SK-N-SH treated with all-trans-retinoic acid at 6 μM for 48 hours (cell line): ENCODE results near the gene KRTAP12-3.

Experiments used
- ISL1 ChIP-seq: fragments of 250-450 bp; sonication (Bioruptor Pico); IDR thresholded peaks from 2 replicates; pipeline ENCODE4 v2.1.2; 2022; ENCODE audit warnings: mild to moderate bottlenecking, moderate library complexity
- PATZ1 ChIP-seq: fragments of 250-450 bp; sonication (Bioruptor Pico); IDR thresholded peaks from 2 replicates; pipeline ENCODE4 v1.8.0; 2020; ENCODE audit warnings: mild to moderate bottlenecking, moderate library complexity, borderline replicate concordance
- TCF4 ChIP-seq: fragments of 250-450 bp; sonication (Bioruptor Pico); IDR thresholded peaks from 2 replicates; pipeline ENCODE4 v1.8.0; 2021; ENCODE audit warnings: mild to moderate bottlenecking, moderate library complexity, borderline replicate concordance
- TOX ChIP-seq: fragments of 250-450 bp; sonication (Bioruptor Pico); IDR thresholded peaks from 2 replicates; pipeline ENCODE4 v1.8.0; 2021; ENCODE audit warnings: mild to moderate bottlenecking, moderate library complexity, borderline replicate concordance
- ZC3H10 ChIP-seq: fragments of 250-450 bp; sonication (Bioruptor Pico); IDR thresholded peaks from 2 replicates; pipeline ENCODE4 v1.5.1; 2021; ENCODE audit warnings: mild to moderate bottlenecking, moderate library complexity
- ZNF70 ChIP-seq: fragments of 450-650 bp; formaldehyde crosslinking; IDR thresholded peaks from 2 replicates; pipeline ENCODE4 v1.5.0; 2020; ENCODE audit warnings: mild to moderate bottlenecking, moderate library complexity

GRCh38 chr21:44702973-44703730, 45.4 kb downstream of the KRTAP12-3 start:
- TF ChIP-seq PATZ1 = no peak
- no peak for TF ChIP-seq ZNF70
- TF ChIP-seq TCF4 (CRISPR knock-in tag) = no peak
- TF ChIP-seq ISL1 (CRISPR knock-in tag) = no peak
- TF ChIP-seq TOX (CRISPR knock-in tag) = no peak
- TF ChIP-seq ZC3H10 (CRISPR knock-in tag) = no peak
